ENCODE measurements around the gene ACOT7.

DNA sequence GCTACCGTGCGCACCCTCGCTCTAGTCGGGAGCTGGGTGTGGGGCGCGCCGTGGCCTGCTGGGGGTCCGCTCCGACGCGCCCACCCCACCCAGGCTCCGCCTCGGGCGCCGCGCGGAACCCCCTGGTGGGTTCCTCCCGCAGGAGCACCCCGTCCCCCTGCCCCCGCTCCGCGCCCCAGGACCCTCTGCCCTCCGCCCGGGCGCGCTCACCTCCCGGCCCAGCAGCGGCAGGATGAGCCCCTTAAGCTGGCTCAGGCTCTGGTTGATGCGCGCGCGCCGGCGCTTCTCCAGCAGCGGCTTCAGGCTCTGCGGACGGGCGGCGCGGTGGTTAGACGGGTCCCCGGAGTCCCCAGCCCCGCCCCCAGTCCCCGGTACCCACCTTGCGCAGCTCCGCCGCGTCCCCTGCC is 25.8 kb upstream of the ACOT7 start:
- TF ChIP-seq, protein P1, sequence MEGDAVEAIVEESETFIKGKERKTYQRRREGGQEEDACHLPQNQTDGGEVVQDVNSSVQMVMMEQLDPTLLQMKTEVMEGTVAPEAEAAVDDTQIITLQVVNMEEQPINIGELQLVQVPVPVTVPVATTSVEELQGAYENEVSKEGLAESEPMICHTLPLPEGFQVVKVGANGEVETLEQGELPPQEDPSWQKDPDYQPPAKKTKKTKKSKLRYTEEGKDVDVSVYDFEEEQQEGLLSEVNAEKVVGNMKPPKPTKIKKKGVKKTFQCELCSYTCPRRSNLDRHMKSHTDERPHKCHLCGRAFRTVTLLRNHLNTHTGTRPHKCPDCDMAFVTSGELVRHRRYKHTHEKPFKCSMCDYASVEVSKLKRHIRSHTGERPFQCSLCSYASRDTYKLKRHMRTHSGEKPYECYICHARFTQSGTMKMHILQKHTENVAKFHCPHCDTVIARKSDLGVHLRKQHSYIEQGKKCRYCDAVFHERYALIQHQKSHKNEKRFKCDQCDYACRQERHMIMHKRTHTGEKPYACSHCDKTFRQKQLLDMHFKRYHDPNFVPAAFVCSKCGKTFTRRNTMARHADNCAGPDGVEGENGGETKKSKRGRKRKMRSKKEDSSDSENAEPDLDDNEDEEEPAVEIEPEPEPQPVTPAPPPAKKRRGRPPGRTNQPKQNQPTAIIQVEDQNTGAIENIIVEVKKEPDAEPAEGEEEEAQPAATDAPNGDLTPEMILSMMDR (IDR thresholded peaks at IDR 0.05; ENCODE audit: poor library complexity), result no peak
- no peak for TF ChIP-seq EZH2 (IDR thresholded peaks at IDR 0.05; ENCODE audit: borderline replicate concordance)
